Measurements from ENCODE around the gene MYO18A.

MYO18A gene

GRCh38 chr17:29073045-29073444 is 107.2 kb downstream of the MYO18A start:
- no peak for TF ChIP-seq CTCF (IDR thresholded peaks at IDR 0.05; ENCODE audit: extremely low read depth, missing control alignments)
- no peak for DNase-seq (ENCODE audit: low spot score)

- TF ChIP-seq CTCF (IDR thresholded peaks at IDR 0.05; ENCODE audit: extremely low read depth, missing control alignments), result no peak
- no peak for DNase-seq (ENCODE audit: low spot score)
Observed at GRCh38 chr17:29071303-29071702, 108.9 kb downstream of the MYO18A start.

- no peak for TF ChIP-seq CTCF (IDR thresholded peaks at IDR 0.05; ENCODE audit: extremely low read depth, missing control alignments)
- DNase-seq (ENCODE audit: low spot score), result no peak
Observed at GRCh38 chr17:29070781-29071180, 109.4 kb downstream of the MYO18A start.

GRCh38 chr17:29070308-29070707 is 109.9 kb downstream of the MYO18A start:
- no peak for TF ChIP-seq CTCF (IDR thresholded peaks at IDR 0.05; ENCODE audit: extremely low read depth, missing control alignments)
- DNase-seq (ENCODE audit: low spot score), result no peak

GRCh38 chr17:29069526-29070041 is 110.6 kb downstream of the MYO18A start:
- TF ChIP-seq CTCF (IDR thresholded peaks at IDR 0.05; ENCODE audit: extremely low read depth, missing control alignments), result no peak
- no peak for DNase-seq (ENCODE audit: low spot score)

- DNase-seq (ENCODE audit: low spot score), result no peak
- TF ChIP-seq CTCF (IDR thresholded peaks at IDR 0.05; ENCODE audit: extremely low read depth, missing control alignments), result no peak
Observed at GRCh38 chr17:29068818-29069217, 111.4 kb downstream of the MYO18A start.

- DNase-seq (ENCODE audit: low spot score), result no peak
- no peak for TF ChIP-seq CTCF (IDR thresholded peaks at IDR 0.05; ENCODE audit: extremely low read depth, missing control alignments)
Observed at GRCh38 chr17:29066606-29067005, 113.6 kb downstream of the MYO18A start.
